Bone marrow (tissue), 2 donors: ENCODE measurements around the gene BCL11A.

ENCODE experiments used
- DNase-seq, 2 donors: peaks; one replicate each; lab custom pipeline; 2025; lab: John Stamatoyannopoulos, UW

Gene BCL11A

DNA sequence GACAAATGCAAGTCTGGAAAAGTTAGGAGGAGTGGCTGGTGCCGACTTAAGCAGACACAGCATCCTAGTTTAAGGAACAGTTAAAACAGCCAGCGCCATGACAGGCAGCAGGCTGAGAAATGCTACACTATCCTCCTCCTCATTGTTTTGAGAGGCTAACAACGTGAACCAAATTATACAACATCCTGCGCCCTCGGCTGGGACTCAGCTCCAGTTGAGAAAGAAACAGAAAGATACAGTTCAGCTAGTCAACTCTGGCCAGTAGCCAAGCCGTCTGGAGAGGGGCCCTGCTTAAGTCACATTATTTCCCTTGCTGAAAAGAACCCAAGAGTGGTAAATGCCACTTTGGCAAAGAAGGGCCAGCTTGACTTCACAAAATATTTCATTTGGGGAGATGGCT lies 90.2 kb downstream of the BCL11A start:
- peak in 1 of 2 donors; percentile 74 for DNase-seq

DNA sequence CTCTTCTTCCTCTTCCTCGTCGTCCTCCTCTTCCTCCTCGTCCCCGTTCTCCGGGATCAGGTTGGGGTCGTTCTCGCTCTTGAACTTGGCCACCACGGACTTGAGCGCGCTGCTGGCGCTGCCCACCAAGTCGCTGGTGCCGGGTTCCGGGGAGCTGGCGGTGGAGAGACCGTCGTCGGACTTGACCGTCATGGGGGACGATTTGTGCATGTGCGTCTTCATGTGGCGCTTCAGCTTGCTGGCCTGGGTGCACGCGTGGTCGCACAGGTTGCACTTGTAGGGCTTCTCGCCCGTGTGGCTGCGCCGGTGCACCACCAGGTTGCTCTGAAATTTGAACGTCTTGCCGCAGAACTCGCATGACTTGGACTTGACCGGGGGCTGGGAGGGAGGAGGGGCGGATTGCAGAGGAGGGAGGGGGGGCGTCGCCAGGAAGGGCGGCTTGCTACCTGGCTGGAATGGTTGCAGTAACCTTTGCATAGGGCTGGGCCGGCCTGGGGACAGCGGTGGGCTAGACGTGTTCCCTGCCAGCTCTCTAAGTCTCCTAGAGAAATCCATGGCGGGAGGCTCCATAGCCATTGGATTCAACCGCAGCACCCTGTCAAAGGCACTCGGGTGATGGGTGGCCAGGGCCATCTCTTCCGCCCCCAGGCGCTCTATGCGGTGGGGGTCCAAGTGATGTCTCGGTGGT lies 91.9 kb downstream of the BCL11A start:
- no peak for DNase-seq

DNA sequence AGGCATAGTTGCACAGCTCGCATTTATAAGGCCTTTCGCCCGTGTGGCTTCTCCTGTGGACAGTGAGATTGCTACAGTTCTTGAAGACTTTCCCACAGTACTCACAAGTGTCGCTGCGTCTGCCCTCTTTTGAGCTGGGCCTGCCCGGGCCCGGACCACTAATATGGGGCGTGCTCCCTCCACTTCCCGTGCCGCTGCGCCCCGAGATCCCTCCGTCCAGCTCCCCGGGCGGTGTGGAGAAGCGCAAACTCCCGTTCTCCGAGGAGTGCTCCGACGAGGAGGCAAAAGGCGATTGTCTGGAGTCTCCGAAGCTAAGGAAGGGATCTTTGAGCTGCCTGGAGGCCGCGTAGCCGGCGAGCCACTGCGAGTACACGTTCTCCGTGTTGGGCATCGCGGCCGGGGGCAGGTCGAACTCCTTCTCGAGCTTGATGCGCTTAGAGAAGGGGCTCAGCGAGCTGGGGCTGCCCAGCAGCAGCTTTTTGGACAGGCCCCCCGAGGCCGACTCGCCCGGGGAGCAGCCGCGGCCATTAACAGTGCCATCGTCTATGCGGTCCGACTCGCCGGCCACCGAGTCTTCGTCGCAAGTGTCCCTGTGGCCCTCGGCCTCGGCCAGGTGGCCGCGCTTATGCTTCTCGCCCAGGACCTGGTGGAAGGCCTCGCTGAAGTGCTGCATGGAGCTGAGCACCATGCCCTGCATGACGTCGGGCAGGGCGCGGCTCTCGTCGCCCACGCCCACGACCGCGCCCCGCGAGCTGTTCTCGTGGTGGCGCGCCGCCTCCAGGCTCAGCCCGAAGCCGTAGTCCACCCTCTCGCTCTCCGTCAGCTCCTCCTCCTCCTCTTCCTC lies 92.7 kb downstream of the BCL11A start:
- no peak for DNase-seq

DNA sequence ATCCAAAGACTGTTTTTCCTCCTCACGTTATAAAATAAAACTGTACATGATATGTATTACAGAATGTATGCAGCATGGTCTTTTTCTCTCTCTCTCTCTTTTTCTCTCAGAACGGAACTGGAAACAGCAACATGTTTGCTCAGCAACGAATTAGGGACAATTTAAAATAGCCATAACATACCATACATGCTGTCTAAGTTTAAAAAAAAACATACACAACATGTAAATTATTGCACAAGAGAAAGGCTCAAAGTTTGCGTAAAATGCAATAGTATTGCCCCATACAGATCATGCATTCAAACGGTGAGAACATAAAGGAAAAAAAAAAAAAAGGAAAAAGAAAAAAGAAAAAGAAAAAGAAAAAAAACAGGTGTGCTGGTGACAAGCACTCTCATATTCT lies 93.6 kb downstream of the BCL11A start:
- no peak for DNase-seq

DNA sequence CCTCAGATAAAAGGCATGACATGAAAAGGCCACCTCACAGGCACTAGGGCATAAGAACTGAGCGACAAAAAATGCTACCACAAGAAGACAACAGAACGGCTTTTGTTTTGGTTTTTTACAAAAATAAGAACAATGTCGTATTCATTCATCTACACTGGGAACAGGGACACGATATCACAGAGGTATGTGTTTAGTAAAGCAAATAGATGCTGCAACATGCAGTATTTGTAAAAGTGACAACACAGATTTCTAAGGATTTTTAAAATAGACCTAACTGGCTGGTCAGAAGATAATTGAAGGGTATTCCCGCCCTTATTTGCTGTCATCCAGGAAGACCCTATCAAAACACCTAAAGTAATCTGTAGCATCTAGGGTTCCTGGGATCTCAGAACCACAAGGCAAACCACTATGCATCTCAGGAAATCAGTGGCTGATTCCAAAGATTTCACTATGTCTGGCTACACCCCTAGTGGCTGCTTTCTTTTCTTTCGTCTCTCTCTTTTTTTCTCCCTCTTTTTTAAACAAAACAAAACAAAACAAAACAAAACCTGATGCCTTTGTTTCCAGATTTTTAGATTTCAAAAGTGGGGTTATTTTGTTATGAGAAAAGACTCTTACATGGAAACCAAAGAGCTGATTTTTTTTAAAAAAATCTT lies 97.2 kb downstream of the BCL11A start:
- no peak for DNase-seq

DNA sequence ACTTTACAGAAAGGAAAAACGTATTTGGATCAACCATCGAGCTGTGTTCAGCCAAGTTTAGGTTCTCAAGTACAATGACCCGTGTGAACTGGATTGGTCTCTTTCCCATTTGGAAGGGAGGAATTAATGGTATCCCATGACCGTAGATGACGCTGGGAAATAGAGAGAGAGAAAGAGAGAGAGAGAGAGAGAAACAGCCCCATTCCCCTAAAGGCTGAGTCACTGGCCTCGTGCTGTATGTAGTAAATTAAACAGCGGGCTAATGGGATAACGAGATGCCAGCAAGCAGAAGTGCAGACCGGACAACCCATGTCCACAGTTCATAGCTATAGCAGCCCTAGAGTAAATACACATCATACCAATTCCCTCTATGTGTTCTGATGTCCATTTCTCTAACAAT lies 99.6 kb downstream of the BCL11A start:
- DNase-seq = no peak

DNA sequence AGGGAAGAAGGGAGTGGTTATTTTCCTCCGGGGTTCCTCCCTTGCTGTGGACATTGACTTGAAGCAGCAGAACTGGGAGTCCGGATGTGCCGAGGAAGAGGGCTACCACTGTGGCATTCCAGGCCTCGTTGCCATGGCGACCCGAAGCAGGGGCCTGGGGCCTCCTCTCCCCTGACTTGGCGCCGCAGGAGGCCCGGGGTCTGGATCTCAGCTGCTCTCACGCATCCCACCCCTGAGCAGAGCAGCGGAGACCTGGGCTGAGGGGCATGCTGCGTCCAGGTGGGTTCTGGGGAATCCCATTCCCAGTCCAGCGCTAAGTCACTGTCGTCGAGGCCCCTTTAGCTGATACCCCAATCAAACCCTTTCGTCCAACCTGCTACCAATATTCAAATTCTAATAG lies 100.2 kb downstream of the BCL11A start:
- DNase-seq = no peak

DNA sequence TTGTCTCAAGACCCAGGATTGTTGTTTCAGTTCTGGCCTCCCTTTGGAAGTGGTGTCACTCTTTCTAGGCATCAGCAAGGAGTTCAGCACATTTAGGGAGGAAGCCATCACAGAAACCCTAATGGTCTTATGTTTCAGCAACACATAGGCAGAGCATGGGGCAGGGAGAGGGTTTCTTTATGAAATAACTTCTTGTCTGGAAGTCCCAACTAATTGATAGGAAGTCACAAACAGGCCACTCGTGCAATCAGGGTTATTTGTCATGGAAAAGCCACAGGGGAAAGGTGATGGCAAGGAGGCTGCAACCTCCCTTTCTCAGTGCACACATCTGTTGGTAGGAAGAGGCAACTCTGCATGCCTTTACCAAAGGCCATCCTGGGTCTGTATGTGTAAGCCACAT lies 103.0 kb downstream of the BCL11A start:
- no peak for DNase-seq

DNA sequence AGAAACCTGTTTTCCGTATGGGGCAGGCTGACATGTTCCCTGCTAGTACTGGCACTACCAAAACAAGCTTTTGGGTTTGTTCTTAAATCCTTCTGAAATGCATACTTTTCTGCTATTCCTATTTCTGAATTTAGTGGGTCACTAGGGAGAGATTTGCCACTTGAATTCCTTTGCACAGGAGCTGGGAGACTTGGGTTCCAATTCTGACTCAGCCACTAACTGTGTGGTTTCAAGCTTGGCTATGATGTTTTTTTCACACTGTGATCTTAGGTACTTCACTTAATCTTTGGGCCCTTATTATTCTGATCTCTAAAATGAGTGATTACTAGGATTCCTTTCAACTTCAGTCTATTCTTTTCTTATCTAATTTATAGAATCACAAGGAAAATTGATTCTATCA lies 105.5 kb downstream of the BCL11A start:
- no peak for DNase-seq

DNA sequence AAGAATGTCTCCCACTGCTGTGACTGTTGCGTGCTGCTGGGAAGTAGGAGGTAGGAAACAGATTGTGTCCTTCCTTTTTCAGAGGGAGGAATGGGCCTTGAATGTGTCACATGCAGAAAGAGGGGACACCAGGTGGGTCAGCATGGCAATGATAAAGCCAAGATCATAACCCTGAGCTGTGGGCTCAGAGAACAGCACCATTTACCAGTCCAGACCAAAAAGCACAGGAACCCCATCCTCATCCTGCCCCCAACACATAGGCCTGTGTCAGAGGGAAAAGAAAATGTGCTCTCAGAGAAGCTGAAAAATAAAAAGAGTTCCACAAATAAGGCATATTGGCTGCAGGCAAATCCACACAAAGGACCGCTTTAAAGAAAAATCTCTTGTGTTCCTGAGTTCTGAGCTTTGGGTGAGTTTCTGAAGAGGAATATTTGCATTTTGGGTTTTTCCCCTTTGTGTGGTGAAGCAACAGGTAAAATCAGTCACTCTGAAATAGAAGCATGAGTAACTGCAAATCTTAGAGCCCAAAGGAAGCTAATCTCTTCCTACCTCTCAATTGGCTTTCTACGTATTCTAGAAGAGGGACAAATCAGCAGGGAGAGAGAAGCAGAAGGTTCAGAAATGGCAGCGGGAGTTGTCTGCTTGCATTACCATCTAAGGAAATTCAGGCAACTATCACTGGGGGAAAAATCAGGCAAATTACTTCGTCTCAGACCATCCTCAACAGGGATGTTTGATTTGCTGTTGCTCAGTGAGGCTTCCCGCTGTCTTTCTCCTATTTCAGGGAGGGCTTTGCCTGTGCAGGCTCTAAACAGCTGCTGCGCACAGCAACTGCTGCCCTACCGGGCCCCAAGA lies 106.8 kb downstream of the BCL11A start:
- no peak for DNase-seq

DNA sequence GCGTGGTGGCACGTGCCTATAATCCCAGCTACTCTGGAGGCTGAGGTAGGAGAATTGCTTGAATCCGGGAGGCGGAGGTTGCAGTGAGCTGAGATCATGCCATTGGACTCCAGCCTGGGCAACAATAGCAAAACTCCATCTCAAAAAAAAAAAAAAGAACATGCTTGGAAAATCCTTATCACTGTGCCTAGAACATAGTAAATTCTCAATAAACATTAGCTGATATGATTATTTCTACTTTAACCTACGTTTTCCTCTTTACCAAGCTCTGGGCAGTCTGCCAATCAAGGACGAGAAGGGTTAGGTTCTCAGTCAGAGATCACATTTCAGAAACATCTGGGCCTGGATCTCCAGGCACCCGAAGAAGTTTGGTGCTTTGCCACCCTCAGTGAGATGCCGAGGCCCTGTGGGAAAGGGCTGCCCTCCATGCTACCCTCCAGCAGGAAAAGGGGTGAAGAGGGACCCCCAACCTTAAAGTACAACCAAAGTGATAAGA lies 107.7 kb downstream of the BCL11A start:
- DNase-seq = no peak

DNA sequence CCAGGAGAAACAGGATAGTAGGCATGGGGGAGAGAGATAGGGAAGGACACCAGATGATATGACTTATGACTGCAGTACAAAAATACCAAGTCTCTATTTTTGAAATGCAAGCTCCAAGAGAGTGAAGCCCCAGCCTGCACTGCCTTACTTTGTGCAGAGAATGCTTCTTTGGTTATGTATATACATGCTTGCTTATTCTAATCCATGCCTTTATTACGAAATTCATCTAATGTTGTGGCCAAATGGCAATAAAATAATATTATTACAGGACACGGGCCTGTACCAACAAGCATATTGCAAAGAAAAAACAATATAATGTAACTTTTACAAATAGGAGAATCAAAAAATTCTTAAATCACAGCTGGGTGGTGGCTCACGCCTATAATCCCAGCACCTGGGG lies 110.8 kb downstream of the BCL11A start:
- no peak for DNase-seq

DNA sequence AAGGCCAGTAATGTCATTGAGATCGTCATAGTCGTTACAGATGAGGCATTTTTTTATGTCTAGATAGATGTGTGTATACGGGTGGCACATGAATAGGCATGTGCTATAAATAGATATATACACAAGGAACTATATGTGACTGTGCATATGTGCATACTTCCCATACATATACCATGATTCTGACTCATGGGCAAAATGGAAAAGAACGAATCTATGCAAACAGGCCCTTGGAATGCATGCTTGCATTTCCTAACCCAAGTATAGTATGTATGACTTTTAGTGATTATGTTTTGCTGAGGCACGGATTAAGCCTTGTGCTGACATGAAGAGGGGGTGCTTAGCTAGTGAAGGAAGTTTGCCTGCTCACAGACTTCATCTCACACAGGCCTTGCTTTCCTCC lies 111.7 kb downstream of the BCL11A start:
- DNase-seq = no peak

DNA sequence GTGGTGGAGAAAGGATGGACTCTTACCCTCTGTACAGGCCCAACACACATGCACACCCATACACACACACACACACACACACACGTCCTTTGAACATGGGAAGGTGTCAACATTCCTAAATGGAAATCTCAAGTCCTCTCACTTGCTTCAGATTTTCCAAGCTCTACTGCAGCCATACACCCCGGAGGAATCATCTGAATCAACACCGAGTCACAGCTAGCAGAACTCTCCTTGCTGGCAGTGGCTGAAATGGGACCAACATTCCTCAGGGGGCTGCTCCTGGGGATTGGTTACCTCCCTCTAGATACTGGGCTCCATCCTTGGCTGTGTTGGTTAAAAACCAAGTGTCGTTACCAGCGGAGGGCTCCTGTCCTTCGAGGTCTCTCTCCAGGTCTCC lies 112.7 kb downstream of the BCL11A start:
- DNase-seq = no peak

DNA sequence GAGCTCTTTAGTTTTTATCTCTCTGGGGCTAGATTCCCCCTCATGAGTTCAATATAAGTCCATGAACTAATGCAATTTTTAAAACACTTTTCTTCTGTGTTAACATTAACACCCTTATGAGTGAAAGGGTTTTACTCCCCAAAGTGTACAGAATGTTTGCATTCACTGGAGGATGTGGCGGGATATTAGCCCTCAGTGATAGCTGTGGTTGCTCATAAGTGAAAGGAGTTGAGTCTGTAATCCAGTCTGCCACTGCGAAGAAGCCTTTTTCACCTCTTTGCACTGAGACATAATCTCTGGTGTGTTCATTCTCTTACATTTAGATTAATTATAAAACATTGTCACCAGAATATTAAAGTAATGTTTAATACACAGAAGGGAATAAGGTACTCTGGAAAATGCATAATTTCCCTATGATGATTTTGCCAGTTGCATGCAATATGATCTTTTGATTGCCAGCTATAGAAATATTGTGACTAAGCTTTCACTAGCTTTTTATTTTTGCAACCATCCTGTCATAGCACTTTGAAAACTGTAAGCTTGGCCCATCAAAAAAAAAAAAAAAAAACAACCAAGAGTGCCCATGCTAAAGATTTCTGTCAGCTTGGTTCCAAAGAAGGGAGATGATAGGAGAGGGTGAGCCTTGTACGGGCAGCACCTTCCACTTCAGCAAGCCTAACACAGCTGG lies 113.2 kb downstream of the BCL11A start:
- DNase-seq = no peak

DNA sequence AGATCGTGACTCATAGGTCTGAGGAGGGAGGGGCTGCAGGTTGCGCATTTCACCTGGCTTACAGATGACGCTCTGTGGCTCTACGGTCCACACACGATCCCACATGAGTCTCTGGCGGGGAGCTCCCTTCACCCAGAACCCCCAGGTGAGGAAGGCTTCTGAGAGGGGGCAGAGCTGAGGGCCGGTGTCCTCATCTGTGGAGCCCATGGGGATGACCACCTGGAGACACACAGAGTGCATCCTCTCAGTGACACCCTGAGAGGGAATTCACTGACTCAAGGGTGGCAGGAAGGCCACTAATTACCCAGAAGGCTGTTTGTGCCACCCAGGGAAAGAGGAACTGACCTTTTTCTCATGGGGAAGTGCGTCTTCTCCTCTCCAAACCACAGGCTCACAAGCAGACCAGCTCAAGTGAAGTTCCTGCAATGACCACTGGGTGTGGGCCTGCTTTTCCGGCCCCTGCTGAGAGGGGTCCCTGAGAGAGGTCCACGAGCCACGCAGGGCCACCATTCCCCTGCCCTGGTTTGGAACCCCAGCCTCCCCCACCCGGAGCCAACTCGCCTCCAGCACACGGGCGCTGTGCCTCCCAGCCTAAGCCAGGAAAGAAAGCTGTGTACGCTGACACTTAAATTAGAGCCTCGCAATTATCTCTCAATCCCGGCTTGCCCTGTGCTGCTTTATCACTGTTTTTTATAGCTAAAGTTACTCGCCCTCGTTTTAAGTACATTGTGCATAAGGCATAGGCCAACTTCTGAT lies 114.1 kb downstream of the BCL11A start:
- peak; percentile 50 to 88 for DNase-seq

DNA sequence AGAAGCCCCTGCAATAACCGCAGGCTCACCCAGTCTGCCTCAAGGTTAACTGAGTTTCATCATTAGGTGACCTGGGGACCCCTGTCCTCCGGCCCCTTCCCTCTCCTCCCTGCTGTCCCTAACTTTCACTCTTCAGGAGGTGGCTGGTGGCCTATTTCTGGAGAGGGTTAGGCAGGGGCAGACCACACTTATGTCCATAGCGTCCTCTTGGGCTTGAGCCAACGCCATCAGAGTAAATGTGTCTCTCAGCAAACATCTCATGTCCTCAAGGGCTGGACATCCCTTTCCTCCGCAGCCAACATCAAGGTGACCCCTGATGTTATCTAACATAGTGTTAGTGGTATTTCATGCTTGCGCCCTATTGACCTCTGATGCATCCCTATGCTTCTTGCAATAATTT lies 114.8 kb downstream of the BCL11A start:
- DNase-seq = no peak

DNA sequence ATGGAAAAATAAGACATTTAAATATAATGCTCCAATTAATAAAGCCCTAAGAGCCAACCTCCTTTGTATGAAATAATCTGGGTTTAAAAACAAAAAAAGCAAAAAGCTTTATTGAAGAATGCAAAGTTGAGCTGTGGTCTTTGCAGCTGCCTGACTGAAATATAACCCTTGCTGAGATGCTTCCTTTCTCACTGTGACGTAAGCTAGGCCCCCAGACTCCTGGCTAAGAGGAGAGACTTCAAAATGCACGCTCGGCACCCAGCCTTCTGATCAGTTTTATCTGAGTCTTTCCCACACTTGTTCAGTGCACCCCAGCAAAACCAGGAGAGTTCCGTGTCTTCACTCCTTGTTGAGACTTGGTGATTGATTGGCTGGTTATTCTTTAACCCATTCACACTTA lies 115.3 kb downstream of the BCL11A start:
- DNase-seq = no peak

DNA sequence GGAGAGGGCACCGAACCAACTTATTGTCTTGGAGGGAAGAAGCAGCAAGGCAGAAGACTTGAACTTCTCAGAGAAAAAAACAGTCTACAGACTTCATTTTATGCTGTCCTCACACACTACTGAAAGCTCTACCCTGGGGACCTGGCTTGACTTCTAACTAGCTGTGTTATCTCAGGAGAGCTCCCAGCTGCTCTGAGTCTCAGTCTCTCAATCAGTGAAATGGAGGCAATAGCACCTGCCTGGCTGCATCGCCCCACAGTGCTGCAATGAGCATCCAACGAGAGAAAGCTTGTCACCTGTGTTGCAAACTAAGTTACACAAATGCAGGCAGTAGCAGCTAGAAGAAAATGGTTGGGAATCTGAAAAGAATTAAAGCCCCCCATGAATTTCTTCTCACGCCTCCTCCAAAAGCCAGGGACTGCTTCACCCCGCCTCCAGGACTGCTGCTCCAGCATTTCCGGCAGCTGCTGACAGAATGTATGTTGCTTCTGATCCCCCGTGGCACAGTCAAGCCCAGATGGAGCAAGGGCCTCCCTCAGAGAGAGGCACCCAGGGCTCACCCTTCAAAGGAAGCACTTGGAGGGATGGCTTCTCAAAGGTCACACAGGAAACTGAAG lies 116.3 kb downstream of the BCL11A start:
- no peak for DNase-seq

DNA sequence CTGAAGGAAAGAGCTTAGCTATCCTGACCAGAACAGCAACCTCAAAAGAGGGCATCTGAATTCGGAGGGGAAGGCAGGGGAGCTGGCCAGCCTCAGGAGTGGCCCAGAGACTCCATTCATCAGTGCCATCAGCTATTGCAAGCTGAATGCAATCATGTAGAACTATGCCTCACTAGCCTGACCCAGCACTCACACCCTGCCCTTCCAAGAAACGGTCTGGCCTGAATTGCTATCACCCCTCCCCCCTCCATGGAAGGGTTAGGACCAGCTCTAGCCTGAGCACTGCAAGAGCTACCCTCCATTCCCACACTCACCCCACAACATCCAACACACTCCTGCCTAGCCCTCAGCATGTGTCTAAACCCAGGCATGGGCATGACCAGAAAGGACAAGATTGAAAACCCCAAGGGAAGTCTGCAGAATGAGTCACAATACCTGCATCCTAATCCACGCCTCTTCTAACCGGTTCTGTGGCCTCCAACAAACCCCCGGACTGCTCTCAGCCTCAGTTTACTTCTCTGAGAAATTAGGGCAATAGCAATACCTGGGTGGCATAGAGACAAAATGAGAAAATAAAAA lies 120.3 kb downstream of the BCL11A start:
- DNase-seq = no peak
